Stimulated activated CD4-positive, alpha-beta T cell treated with anti-CD3 and anti-CD28 coated beads, TNF-alpha, amount 100 ng/mL, for 24 hours (primary cell): ENCODE data around the gene ZBTB20.

Source experiments
- DNase-seq, 3 experiments: peaks; one replicate each; pipeline ENCODE4 v3.0.0-alpha.2; 2020; ENCODE audit warnings: low read depth in 3 of 3

Gene ZBTB20

GRCh38 chr3:114444216-114444615, 702.9 kb downstream of the ZBTB20 start:
- DNase-seq: no peak

GRCh38 chr3:114442246-114442645, 704.8 kb downstream of the ZBTB20 start:
- DNase-seq: no peak

- DNase-seq: no peak
Measured at GRCh38 chr3:114441386-114441785, 705.7 kb downstream of the ZBTB20 start.

- no peak for DNase-seq
Measured at GRCh38 chr3:114440700-114441099, 706.4 kb downstream of the ZBTB20 start.

- DNase-seq: no peak
Measured at GRCh38 chr3:114439284-114439683, 707.8 kb downstream of the ZBTB20 start.

GRCh38 chr3:114437897-114438296, 709.2 kb downstream of the ZBTB20 start:
- no peak for DNase-seq

GRCh38 chr3:114436182-114436581, 710.9 kb downstream of the ZBTB20 start:
- DNase-seq: no peak

GRCh38 chr3:114435386-114436115, 711.5 kb downstream of the ZBTB20 start:
- DNase-seq: no peak

- no peak for DNase-seq
Measured at GRCh38 chr3:114432310-114432709, 714.8 kb downstream of the ZBTB20 start.

GRCh38 chr3:114428044-114428595, 719.0 kb downstream of the ZBTB20 start:
- no peak for DNase-seq

GRCh38 chr3:114427285-114428043, 719.6 kb downstream of the ZBTB20 start:
- DNase-seq: no peak

- no peak for DNase-seq
Measured at GRCh38 chr3:114424337-114424736, 722.8 kb downstream of the ZBTB20 start.

GRCh38 chr3:114421204-114421603, 725.9 kb downstream of the ZBTB20 start:
- DNase-seq: no peak

GRCh38 chr3:114420072-114420471, 727.0 kb downstream of the ZBTB20 start:
- no peak for DNase-seq

GRCh38 chr3:114418724-114419543, 728.2 kb downstream of the ZBTB20 start:
- no peak for DNase-seq

GRCh38 chr3:114418107-114418506, 729.0 kb downstream of the ZBTB20 start:
- no peak for DNase-seq

GRCh38 chr3:114417675-114418074, 729.4 kb downstream of the ZBTB20 start:
- no peak for DNase-seq

GRCh38 chr3:114417265-114417664, 729.8 kb downstream of the ZBTB20 start:
- no peak for DNase-seq

GRCh38 chr3:114411811-114412803, 735.0 kb downstream of the ZBTB20 start:
- peak in 1 of 3 experiments; percentile 9 for DNase-seq

- no peak for DNase-seq
Measured at GRCh38 chr3:114411190-114411668, 735.9 kb downstream of the ZBTB20 start.
